K562 (cell line): ENCODE data around the gene PHF12. TPM values are rescaled to one million over a fixed set of nuclear protein-coding genes. Genes with fewer than 3 reads are reported as not detected.
"Not testable (repeated sequence)": the region's sequence is repeated elsewhere in the genome, so short reads cannot be mapped to it uniquely, and the experiment has no call there.

Source experiments
- ATAC-seq: fragments of 200-7000 bp; cut with Tn5 transposase; 3 replicates; pipeline ENCODE4 v1.9.1; 2020; ENCODE audit warnings: moderate library complexity
- BruUV-seq: library from RNA; stranded (reverse); fragments of 400-500 nt; replicated peaks from 2 replicates; lab custom pipeline; 2021; lab: Mats Ljungman, UMichigan
- CTCF ChIA-PET: fragments of 300-600 bp; formaldehyde crosslinking; extraction: SDS; loops from one replicate; lab custom pipeline; 2021; ENCODE audit warnings: low intra/inter-chr PET ratio; lab: Yijun Ruan, JAX
- POLR2A ChIA-PET: fragments of 300-600, 350-650 bp; sonication (Branson Sonifier 250); formaldehyde crosslinking; extraction: SDS; loops from one replicate; lab custom pipeline; 2021; ENCODE audit warnings: antibody characterized with exemption, inconsistent platforms; lab: Yijun Ruan, JAX
- DNase-seq, 4 experiments: peaks; one replicate each; pipeline versions ENCODE4 v3.0.0 to v3.0.0-alpha.2; 2011 to 2018; ENCODE audit warnings: low spot score in 3 of 4, mixed read lengths in 3 of 4; ENCODE audit errors: extremely low read depth in 1 of 4
- FAIRE-seq: peaks from 2 replicates; lab custom pipeline; 2011; peaks lifted over from hg19 to GRCh38; lab: Jason Lieb, UNC
- H2AFZ ChIP-seq: 2 replicates; pipeline ENCODE4 v1.6.0; 2011; ENCODE audit warnings: low read depth, low read length, control low read depth, inconsistent platforms
- H3K27ac ChIP-seq: fragments of 200-600 bp; 3 replicates; pipeline ENCODE4 v1.8.0; 2011; ENCODE audit warnings: low read depth, mild to moderate bottlenecking, control low read depth, inconsistent platforms, low read length, moderate library complexity, mixed read lengths; ENCODE audit errors: extremely low read depth
- H3K27me3 ChIP-seq, 2 experiments: fragments of 300-600 bp in 1 of 2; 2 replicates in 1 of 2; 3 replicates in 1 of 2; pipeline versions ENCODE4 v1.6.0 to v1.8.0; 2011; ENCODE audit warnings: inconsistent platforms in 2 of 2, low read length in 2 of 2, mild to moderate bottlenecking in 1 of 2, mixed read lengths in 1 of 2, moderate library complexity in 1 of 2; ENCODE audit not compliant: control insufficient read depth in 2 of 2, insufficient read depth in 2 of 2
- H3K36me3 ChIP-seq: fragments of 300-600 bp; 3 replicates; pipeline ENCODE4 v1.8.0; 2011; ENCODE audit warnings: mild to moderate bottlenecking, low read length, inconsistent platforms; ENCODE audit not compliant: control insufficient read depth, insufficient read depth
- H3K4me1 ChIP-seq, 2 experiments: fragments of 200-600 bp in 1 of 2; replicated peaks in 1 of 2; 2 replicates in 1 of 2; 3 replicates in 1 of 2; pipeline versions ENCODE4 v1.5.1 to v1.8.0; 2011; ENCODE audit warnings: inconsistent platforms in 2 of 2, low read length in 2 of 2, mild to moderate bottlenecking in 1 of 2, mixed read lengths in 1 of 2, moderate library complexity in 1 of 2; ENCODE audit not compliant: control insufficient read depth in 2 of 2, insufficient read depth in 2 of 2
- H3K4me2 ChIP-seq: 2 replicates; pipeline ENCODE4 v1.6.1; 2011; ENCODE audit warnings: low read length, control low read depth, inconsistent platforms, mixed read lengths; ENCODE audit not compliant: insufficient read depth
- H3K4me3 ChIP-seq: fragments of 200-600 bp; sonication (generic), shearing (Covaris generic); 2 replicates; pipeline ENCODE4 v1.5.1; 2016; ENCODE audit warnings: control low read depth, inconsistent platforms
- H3K79me2 ChIP-seq: fragments of 200-600 bp; 3 replicates; pipeline ENCODE4 v1.8.0; 2011; ENCODE audit warnings: low read length, inconsistent platforms; ENCODE audit not compliant: control insufficient read depth, insufficient read depth
- H3K9ac ChIP-seq, 2 experiments: 2 replicates each; pipeline versions ENCODE4 v1.6.0 to v1.6.1; 2011; ENCODE audit warnings: low read depth in 2 of 2, low read length in 2 of 2, control low read depth in 1 of 2, inconsistent platforms in 1 of 2, mild to moderate bottlenecking in 1 of 2, mixed read lengths in 1 of 2; ENCODE audit not compliant: insufficient read depth in 1 of 2
- H3K9me1 ChIP-seq: one replicate; pipeline ENCODE4 v1.6.0; 2011; ENCODE audit warnings: inconsistent platforms, mild to moderate bottlenecking, low read length, moderate library complexity; ENCODE audit not compliant: control insufficient read depth, insufficient read depth
- H3K9me3 ChIP-seq: replicated peaks from 2 replicates; pipeline ENCODE4 v1.5.1; 2011; ENCODE audit warnings: low read depth, low read length, inconsistent platforms; ENCODE audit not compliant: control insufficient read depth, insufficient read depth
- H4K20me1 ChIP-seq: replicated peaks from 2 replicates; pipeline ENCODE4 v1.6.1; 2011; ENCODE audit warnings: low read length, inconsistent platforms, mixed read lengths; ENCODE audit not compliant: control insufficient read depth, insufficient read depth
- CBFB ChIP-seq: sonication (generic); formaldehyde crosslinking; IDR thresholded peaks from 2 replicates; pipeline ENCODE4 v1.4.0; 2020; ENCODE audit warnings: mild to moderate bottlenecking, missing genetic modification reagents
- CEBPB ChIP-seq: fragments of 450-650 bp; IDR thresholded peaks from 2 replicates; pipeline ENCODE4 v1.6.1; 2016; ENCODE audit warnings: missing genetic modification characterization, missing compliant biosample characterization
- CEBPG ChIP-seq, 3 experiments: fragments of 200-800 bp in 1 of 3; sonication (Bioruptor generic) in 1 of 3; sonication (generic) in 1 of 3; formaldehyde crosslinking in 1 of 3; IDR thresholded peaks in 2 of 3; conservative IDR thresholded peaks in 1 of 3; 2 replicates each; pipeline versions ENCODE4 v1.6.1 to v1.8.0; 2016 to 2022; ENCODE audit warnings: missing compliant biosample characterization in 2 of 3, missing genetic modification characterization in 2 of 3, mild to moderate bottlenecking in 1 of 3, missing genetic modification reagents in 1 of 3
- ILK ChIP-seq: fragments of 450-650 bp; IDR thresholded peaks from 2 replicates; pipeline ENCODE4 v1.6.1; 2016; ENCODE audit warnings: missing genetic modification characterization, low read depth, mild to moderate bottlenecking, missing compliant biosample characterization, moderate library complexity, borderline replicate concordance
- KDM2B ChIP-seq: fragments of 250-450 bp; sonication (Bioruptor Pico); IDR thresholded peaks from 2 replicates; pipeline ENCODE4 v1.8.0; 2021; ENCODE audit warnings: mild to moderate bottlenecking, moderate library complexity
- NCOA6 ChIP-seq: fragments of 450-650 bp; IDR thresholded peaks from 2 replicates; pipeline ENCODE4 v1.6.1; 2017; ENCODE audit warnings: mild to moderate bottlenecking
- PRMT5 ChIP-seq: sonication (generic); formaldehyde crosslinking; IDR thresholded peaks from 2 replicates; pipeline ENCODE4 v1.5.0; 2020; ENCODE audit warnings: missing genetic modification reagents
- SMARCA5 ChIP-seq: fragments of 450-650 bp; IDR thresholded peaks from 2 replicates; pipeline ENCODE4 v1.6.1; 2016
- SMC3 ChIP-seq: conservative IDR thresholded peaks from 2 replicates; pipeline ENCODE4 v1.6.1; 2011; ENCODE audit warnings: low read depth, low read length, improper control_type of control experiment; ENCODE audit not compliant: insufficient read depth
- TARDBP ChIP-seq: fragments of 450-650 bp; IDR thresholded peaks from 2 replicates; pipeline ENCODE4 v1.6.1; 2016
- ZNF311 ChIP-seq: fragments of 250-450 bp; sonication (Bioruptor Pico); IDR thresholded peaks from 2 replicates; pipeline ENCODE4 v1.4.0; 2020; ENCODE audit warnings: mild to moderate bottlenecking, moderate library complexity
- ZNF354B ChIP-seq: fragments of 250-450 bp; sonication (Bioruptor Pico); IDR thresholded peaks from 2 replicates; pipeline ENCODE4 v1.4.0; 2020
- ZNF561 ChIP-seq: fragments of 450-650 bp; formaldehyde crosslinking; conservative IDR thresholded peaks from 2 replicates; pipeline ENCODE4 v1.4.0; 2020; ENCODE audit warnings: mild to moderate bottlenecking, moderate library complexity
- ZNF589 ChIP-seq: fragments of 200-800 bp; sonication (Bioruptor generic); IDR thresholded peaks from 2 replicates; pipeline ENCODE4 v1.6.1; 2016; ENCODE audit warnings: low read depth, missing genetic modification characterization, missing compliant biosample characterization
- WGBS: fragments of 100-300 bp; shearing (Covaris generic); methylation state at CpG from one replicate; pipeline ENCODE4 v1.1.6; 2016; ENCODE audit warnings: low coverage, mixed read lengths; ENCODE audit not compliant: insufficient coverage; ENCODE audit errors: missing lambda C conversion rate; 5-methylcytosine and 5-hydroxymethylcytosine counted together
- in situ Hi-C: fragments of 300-500 bp; cut with MboI; formaldehyde crosslinking; loops from 4 replicates; pipeline ENCODE4 v1.15.0; 2018; ENCODE audit warnings: inconsistent platforms, mixed read lengths
- intact Hi-C: fragments of 100-400 bp; cut with micrococcal nuclease; formaldehyde crosslinking; loops from 2 replicates; pipeline ENCODE4 v1.14.2; 2022
- polyA plus RNA-seq, 8 experiments: library from polyadenylated mRNA; depleted of rRNA in 4 of 8; stranded (reverse) in 5 of 8; unstranded in 3 of 8; fragments of >200 nt; fragmentation: Nextera tagmentation in 2 of 8; fragmentation: Illumina TruSeq in 1 of 8; extraction: Ambion mirVana in 2 of 8; extraction: Trizol in 1 of 8; gene quantifications; 2 replicates each; pipeline versions ENCODE4 v1.2.1 to v1.2.3, GENCODE V29; 2011 to 2014; ENCODE audit warnings: inconsistent platforms in 1 of 8, missing spikeins in 1 of 8
- total RNA-seq, 7 experiments: library from RNA; depleted of rRNA in 6 of 7; stranded (reverse); fragments of >200 nt in 6 of 7; fragmentation: Illumina TruSeq in 2 of 7; extraction: Trizol in 2 of 7; gene quantifications; 2 replicates each; pipeline versions ENCODE4 v1.2.1 to v1.2.3, GENCODE V29; 2011 to 2021; ENCODE audit warnings: low replicate concordance in 1 of 7

Gene PHF12
- total and polyA plus RNA-seq, 9 of the 15 experiments (the other 6 are each of a cell fraction or from before 2014, with no cell fraction given) = 0.82 to 31.3 (median 13.5) TPM

GRCh38 chr17:28893248-28894183, 57.8 kb downstream of the PHF12 start:
- H3K36me3 ChIP-seq = peaks cover 24% of the 10 kb centered on the region

GRCh38 chr17:28892024-28892423, 59.3 kb downstream of the PHF12 start:
- intact Hi-C loops = no loop called here
- no peak overlapping the region for H3K4me2 ChIP-seq

More at GRCh38 chr17:28893248-28894183, 57.8 kb downstream of the PHF12 start:
- DNase-seq, H3K4me2 ChIP-seq, H2AFZ ChIP-seq, in situ Hi-C loops, FAIRE-seq, intact Hi-C loops, CTCF ChIA-PET, H3K27ac ChIP-seq, H3K27me3 ChIP-seq, ATAC-seq, H4K20me1 ChIP-seq, H3K9me1 ChIP-seq, BruUV-seq, H3K4me3 ChIP-seq, H3K9me3 ChIP-seq: not testable (repeated sequence)
- POLR2A ChIA-PET = interaction anchor here (0.6 to 1.5 kb wide), 5 partner anchors 8 to 166 kb away, joined by 3 to 5 read pairs (median 3); no protein-coding TSS in a partner anchor
- Histone ChIP-seq H3K4me1 (peaks cover 21 to 32% of the 10 kb centered on the region in 2 experiments), H3K79me2 (peaks cover 49% of the 10 kb centered on the region), H3K9ac (peak overlapping the region in 1 of 2 experiments; percentile 41; a peak in 1 of 4 replicates)
- WGBS = 84% methylated on average over 16 of the region's 16 CpGs
- TF ChIP-seq CEBPB (tag) = peak; percentile 41

More at GRCh38 chr17:28892024-28892423, 59.3 kb downstream of the PHF12 start:
- Histone ChIP-seq H3K27ac (no peak overlapping the region), H3K9ac (no peak overlapping the region), H2AFZ (no peak overlapping the region), H3K9me3 (no peaks in the 10 kb centered on the region), H4K20me1 (no peaks in the 10 kb centered on the region), H3K36me3 (peaks cover 20% of the 10 kb centered on the region; the same call in 2 of the 3 replicates), H3K4me1 (peaks cover 12 to 28% of the 10 kb centered on the region in 2 experiments; a peak in 4 of 5 replicates), H3K79me2 (peaks cover 36% of the 10 kb centered on the region), H3K4me3 (no peak overlapping the region), H3K27me3 (no peaks in the 10 kb centered on the region), H3K9me1 (no peaks in the 10 kb centered on the region)
- DNase-seq (no peak), FAIRE-seq (no peak), ATAC-seq (no peak)
- 81% methylated on average over 1 of the region's 4 CpGs for WGBS
- no peak for TF ChIP-seq ZNF311 (CRISPR knock-in tag)
- no peak for TF ChIP-seq KDM2B (CRISPR knock-in tag)
- no peak for TF ChIP-seq ILK (tag)
- no peak for TF ChIP-seq NCOA6
- no peak for TF ChIP-seq ZNF589 (CRISPR knock-in tag)
- no peak for TF ChIP-seq TARDBP
- no peak for TF ChIP-seq PRMT5
- TF ChIP-seq ZNF561 = no peak
- TF ChIP-seq SMC3 = no peak
- no peak for TF ChIP-seq CEBPG (CRISPR knock-in tag; IDR thresholded peaks at IDR 0.05)
- no peak for TF ChIP-seq CEBPG (tag; conservative IDR thresholded peaks at IDR 0.05 in 1 of 2, IDR thresholded peaks at IDR 0.05 in 1 of 2)
- TF ChIP-seq SMARCA5 = no peak
- TF ChIP-seq CBFB (CRISPR knock-in tag) = no peak
- no peak for TF ChIP-seq ZNF354B (CRISPR knock-in tag)
- POLR2A ChIA-PET = interaction anchor here (0.7 to 1.5 kb wide), 4 partner anchors 9 to 21 kb away, joined by 3 to 5 read pairs (median 3); no protein-coding TSS in a partner anchor
- CTCF ChIA-PET = no interaction called here
- in situ Hi-C loops = no loop called here
- BruUV-seq = no TSS peak
